WTC11 (cell line): ENCODE results near the gene PPP2R3A.
"Not testable (repeated sequence)": the region's sequence is repeated elsewhere in the genome, so short reads cannot be mapped to it uniquely, and the experiment has no call there.

Experiments used
- ELF4 ChIP-seq: sonication (generic); formaldehyde crosslinking; IDR thresholded peaks from 2 replicates; pipeline ENCODE4 v1.8.1; 2022; ENCODE audit warnings: low read depth, mild to moderate bottlenecking, moderate library complexity, missing genetic modification reagents
- ESRRA ChIP-seq: sonication (generic); formaldehyde crosslinking; IDR thresholded peaks from 2 replicates; pipeline ENCODE4 v1.8.1; 2022; ENCODE audit warnings: mild to moderate bottlenecking, missing genetic modification reagents, borderline replicate concordance
- SOX15 ChIP-seq: fragments of 250-450 bp; sonication (Bioruptor Pico); IDR thresholded peaks from 2 replicates; pipeline ENCODE4 v1.9.0; 2021; ENCODE audit warnings: mild to moderate bottlenecking
- SP1 ChIP-seq: sonication (generic); formaldehyde crosslinking; conservative IDR thresholded peaks from 2 replicates; pipeline ENCODE4 v1.8.1; 2022; ENCODE audit warnings: missing genetic modification reagents

GRCh38 chr3:136131647-136132046 lies 166.1 kb downstream of the PPP2R3A start:
- TF ChIP-seq SP1; ESRRA; ELF4 (CRISPR knock-in tag); SOX15 (CRISPR knock-in tag): not testable (repeated sequence)
